Midbrain (tissue), 1 donor: Measurements from ENCODE around the gene OSTM1.

Experiments used
- DNase-seq: peaks from one replicate; lab custom pipeline; 2025; lab: John Stamatoyannopoulos, UW

OSTM1 gene

DNA sequence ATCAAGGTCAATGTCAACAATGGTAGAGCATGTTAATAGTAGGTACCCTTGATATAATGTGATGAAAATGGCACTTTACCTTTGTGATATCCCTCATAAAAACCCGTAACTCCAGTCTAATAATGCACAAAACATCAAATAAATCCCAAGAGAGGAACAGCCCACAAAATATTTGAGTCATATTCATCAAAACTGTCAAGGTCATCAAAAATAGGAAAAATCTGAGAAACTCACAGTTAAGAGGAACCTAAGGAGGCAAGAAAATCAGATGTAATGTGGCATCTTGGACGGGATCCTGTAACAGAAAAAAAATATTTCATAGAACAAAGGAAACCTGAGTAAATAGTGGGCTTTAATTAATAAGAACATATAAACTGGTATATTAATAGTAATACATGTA lies 25.5 kb upstream of the OSTM1 start:
- DNase-seq = no peak

DNA sequence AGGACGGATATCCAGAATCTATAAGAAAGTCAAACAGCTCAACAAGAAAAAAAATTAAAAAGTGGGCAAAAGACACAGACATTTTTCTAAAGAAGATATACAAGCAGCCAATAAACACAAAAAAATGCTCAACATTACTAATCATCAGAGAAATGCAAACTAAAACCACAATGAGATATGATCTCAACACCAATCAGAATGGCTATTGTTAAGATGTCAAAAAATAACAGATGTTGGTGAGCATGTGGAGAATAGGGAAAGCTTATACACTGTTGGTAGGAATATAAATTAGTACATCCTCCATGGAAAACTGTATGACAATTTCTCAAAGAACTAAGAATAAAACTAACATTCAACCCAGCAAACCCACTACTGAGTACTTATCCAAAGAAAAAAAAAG lies 23.3 kb upstream of the OSTM1 start:
- no peak for DNase-seq

GRCh38 chr6:108093781-108094300 lies 19.3 kb upstream of the OSTM1 start:
- no peak for DNase-seq

GRCh38 chr6:108091288-108091687 lies 16.7 kb upstream of the OSTM1 start:
- DNase-seq = no peak

DNA sequence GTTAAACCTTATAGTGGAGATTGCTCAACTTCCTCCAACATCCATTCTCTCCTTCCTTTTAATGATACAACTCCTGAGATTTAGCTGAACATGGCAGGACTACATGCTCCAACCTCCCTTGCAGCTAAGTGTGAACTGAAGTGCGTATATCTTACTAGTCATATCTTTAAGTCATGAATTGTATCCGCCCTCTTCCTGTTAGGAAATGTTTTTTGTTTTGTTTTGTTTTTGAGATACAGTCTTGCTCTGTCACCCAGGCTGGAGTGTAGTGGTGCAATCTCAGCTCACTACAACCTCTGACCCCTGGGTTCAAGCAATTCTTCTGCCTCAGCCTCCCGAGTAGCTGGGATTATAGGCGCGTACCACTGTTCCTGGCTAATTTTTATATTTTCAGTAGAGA lies 8.8 kb upstream of the OSTM1 start:
- no peak for DNase-seq

- no peak for DNase-seq
These were observed 8.0 kb upstream of the OSTM1 start for GRCh38 chr6:108082539-108082938.

- DNase-seq = no peak
These were observed 5.7 kb upstream of the OSTM1 start for GRCh38 chr6:108080010-108080780.

GRCh38 chr6:108078191-108078590 lies 3.6 kb upstream of the OSTM1 start:
- DNase-seq = no peak

- no peak for DNase-seq
These were observed 533 bp downstream of the OSTM1 start for GRCh38 chr6:108074057-108074358.

DNA sequence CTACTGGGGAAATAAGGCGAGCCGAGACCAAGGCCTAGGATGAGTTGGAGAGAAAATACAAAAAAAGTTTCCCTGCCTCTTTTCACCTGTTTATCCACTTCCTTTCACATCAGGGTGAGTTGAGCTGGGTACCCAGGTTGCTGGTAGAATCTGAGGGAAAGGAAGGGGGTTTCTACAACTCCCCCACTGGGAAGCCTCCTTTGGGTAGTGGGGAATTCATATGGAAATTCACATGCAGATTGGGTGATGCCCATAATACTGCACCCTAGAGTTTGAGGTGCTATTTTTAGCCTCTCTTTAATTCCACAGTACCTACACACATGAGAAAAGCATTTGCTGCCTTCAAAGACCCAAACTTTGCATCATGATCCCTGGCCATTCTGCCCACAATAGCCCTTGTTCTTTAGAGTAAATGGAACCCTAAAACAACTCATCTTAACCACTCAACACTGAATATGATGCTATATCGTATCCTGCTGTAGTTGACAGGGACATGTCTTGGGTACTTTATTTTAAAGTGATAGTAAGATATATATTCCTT lies 2.7 kb downstream of the OSTM1 start:
- DNase-seq = no peak

GRCh38 chr6:108068618-108069017 lies 5.9 kb downstream of the OSTM1 start:
- DNase-seq = no peak

- no peak for DNase-seq
These were observed 6.4 kb downstream of the OSTM1 start for GRCh38 chr6:108068182-108068581.

GRCh38 chr6:108052706-108053105 lies 21.8 kb downstream of the OSTM1 start:
- no peak for DNase-seq

DNA sequence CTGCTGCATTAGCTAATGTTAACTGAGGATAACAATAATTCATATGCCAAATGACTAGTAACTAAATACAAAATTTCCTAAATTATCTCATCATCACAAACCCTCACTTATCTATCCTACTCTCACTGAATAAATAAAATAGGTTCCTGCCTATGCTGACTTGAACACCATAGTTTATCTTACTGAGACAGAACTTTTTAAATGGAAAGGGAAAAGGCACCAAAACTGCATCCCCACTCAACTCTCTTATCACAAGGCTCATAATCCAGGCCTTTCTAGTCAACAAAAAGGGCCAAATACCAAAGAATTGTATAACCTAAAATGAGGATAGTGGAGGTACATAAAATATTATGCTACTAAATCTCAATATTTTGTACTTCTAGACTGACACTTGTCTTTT lies 23.1 kb downstream of the OSTM1 start:
- DNase-seq = no peak

DNA sequence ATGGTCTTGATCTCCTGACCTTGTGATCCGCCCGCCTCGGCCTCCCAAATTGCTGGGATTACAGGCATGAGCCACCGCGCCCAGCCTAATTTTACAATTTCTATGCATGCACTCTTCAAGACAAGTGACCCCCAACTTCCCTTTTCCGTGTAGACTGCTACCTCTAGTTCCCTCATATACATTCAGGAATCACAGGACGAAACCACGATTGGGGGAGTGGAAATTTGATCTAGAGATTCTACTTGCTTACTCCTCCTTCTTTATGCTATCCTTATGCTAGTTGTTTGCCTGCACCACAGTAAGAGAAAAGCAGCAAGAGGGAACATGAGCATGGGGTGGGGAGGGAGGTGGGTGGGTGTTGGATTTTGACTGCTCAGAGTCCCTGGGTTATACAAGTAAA lies 34.9 kb downstream of the OSTM1 start:
- no peak for DNase-seq

DNA sequence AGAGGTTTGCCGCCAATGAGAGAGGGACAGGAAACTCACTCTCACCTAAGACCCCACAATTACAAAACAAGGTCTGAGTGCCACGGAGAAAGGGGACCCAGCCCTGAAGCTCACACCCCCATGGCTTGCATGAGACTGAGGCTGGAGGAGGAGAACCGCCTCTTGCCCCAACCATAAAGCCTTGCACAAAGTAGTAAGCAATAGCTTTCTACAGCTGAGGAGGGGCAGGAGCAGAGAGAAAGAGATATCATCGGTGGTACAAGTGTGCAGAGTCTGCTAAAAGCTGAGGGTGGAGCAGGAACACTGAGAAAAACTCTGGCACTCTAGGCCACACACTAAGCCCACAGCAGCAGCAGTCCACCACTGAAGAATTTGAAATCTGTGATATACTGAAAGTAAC lies 37.7 kb downstream of the OSTM1 start:
- no peak for DNase-seq

- DNase-seq = no peak
These were observed 42.6 kb downstream of the OSTM1 start for GRCh38 chr6:108031968-108032367.

GRCh38 chr6:108030211-108030610 lies 44.3 kb downstream of the OSTM1 start:
- DNase-seq = no peak

- no peak for DNase-seq
These were observed 45.2 kb downstream of the OSTM1 start for GRCh38 chr6:108029226-108029921.

GRCh38 chr6:108027594-108027993 lies 46.9 kb downstream of the OSTM1 start:
- no peak for DNase-seq

DNA sequence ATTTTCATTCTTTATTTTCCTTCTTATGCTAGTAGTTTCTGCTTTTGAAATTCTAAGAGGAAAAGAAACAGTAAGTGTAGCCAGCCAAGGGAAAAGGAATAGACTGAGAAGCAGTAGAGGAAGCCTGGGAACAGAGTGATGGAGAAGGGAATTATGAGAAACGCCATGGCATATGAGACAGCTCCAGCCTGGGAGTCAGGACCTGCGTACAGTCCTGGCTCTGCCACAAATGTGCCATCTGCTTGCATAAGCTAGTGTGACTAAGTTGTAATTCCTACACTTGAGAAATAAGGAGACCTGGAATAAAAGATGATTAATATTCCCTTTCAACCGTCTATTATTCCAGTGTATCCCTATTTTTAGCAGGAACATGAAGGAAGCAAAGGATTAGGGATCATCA lies 47.5 kb downstream of the OSTM1 start:
- no peak for DNase-seq

DNA sequence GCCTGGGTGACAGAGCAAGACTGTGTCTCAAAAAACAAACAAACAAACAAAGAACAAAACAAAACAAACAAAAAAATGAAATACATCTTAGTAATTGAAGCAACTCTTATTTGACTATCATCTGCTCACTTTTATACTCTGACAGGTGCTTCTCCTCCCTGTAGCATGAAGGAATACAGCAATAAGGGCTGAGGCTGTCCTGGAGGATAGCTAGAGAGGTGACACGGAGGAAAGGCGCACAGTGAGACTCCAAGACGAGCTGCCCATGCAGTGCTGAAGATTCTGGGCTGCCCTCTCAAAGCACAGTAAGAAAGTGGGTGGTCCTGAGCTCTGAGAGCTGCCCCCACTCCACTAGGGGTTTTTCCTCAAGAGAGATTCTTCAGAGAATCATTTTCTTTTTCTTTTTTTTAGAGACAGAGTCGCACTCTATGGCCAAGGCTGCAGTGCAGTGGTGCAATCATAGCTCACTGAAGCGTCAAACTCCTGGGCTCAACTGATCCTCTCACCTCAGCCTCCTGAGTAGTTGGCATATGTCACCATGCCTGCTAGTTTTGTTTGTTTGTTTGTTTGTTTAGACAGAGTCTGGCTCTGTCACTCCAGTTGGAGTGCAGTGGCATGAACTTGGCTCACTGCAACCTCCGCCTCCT lies 50.0 kb downstream of the OSTM1 start:
- DNase-seq = no peak
